Esophagus muscularis mucosa (tissue), 4 donors: ENCODE data around the gene ZNF280A. TPM values are rescaled to one million over a fixed set of nuclear protein-coding genes. Genes with fewer than 3 reads are reported as not detected.

Experiments used
- DNase-seq: peaks from one replicate; pipeline ENCODE4 v3.0.0-alpha.2; 2017; ENCODE audit errors: extremely low spot score
- H3K27ac ChIP-seq, 4 donors: fragments of 200-600 bp; sonication (generic); replicated peaks in 1 of 4; 1 replicate in 3 of 4; 2 replicates in 1 of 4; pipeline ENCODE4 v1.5.1; 2016 to 2019; ENCODE audit warnings: mild to moderate bottlenecking in 1 of 4
- H3K27me3 ChIP-seq, 4 donors: fragments of 200-600 bp; sonication (generic); one replicate each; pipeline versions ENCODE4 v1.5.1 to v1.6.0; 2016 to 2019
- H3K36me3 ChIP-seq, 4 donors: fragments of 200-600 bp; sonication (generic); one replicate each; pipeline ENCODE4 v1.5.1; 2016 to 2019
- H3K4me1 ChIP-seq, 4 donors: fragments of 200-600 bp; sonication (generic); one replicate each; pipeline ENCODE4 v1.5.1; 2016 to 2019
- H3K4me3 ChIP-seq, 4 donors: fragments of 200-600 bp; sonication (generic); 1 replicate in 2 of 4; 2 replicates in 2 of 4; pipeline ENCODE4 v1.5.1; 2016 to 2019; ENCODE audit warnings: mild to moderate bottlenecking in 4 of 4, moderate library complexity in 1 of 4
- H3K9me3 ChIP-seq, 4 donors: fragments of 200-600 bp; sonication (generic); 1 replicate in 3 of 4; 2 replicates in 1 of 4; pipeline ENCODE4 v1.5.1; 2016 to 2019
- EP300 ChIP-seq: sonication (generic); formaldehyde crosslinking; IDR thresholded peaks from one replicate; pipeline ENCODE4 v1.6.1; 2017; ENCODE audit warnings: antibody characterized with exemption
- POLR2A ChIP-seq: fragments of 450-650 bp; IDR thresholded peaks from one replicate; pipeline ENCODE4 v1.6.1; 2017; ENCODE audit warnings: antibody characterized with exemption, moderate library complexity, mild to moderate bottlenecking, low read depth
- POLR2AphosphoS5 ChIP-seq, 2 donors: sonication (generic); formaldehyde crosslinking; IDR thresholded peaks; one replicate each; pipeline ENCODE4 v1.6.1; 2017; ENCODE audit warnings: antibody characterized with exemption in 2 of 2
- WGBS: methylation state at CpG from one replicate; pipeline ENCODE4 v1.1.5; 2018; 5-methylcytosine and 5-hydroxymethylcytosine counted together
- intact Hi-C: fragments of 100-400 bp; cut with DNase I; formaldehyde crosslinking; loops from one replicate; pipeline ENCODE4 v1.15.1; 2023
- total RNA-seq, 4 donors: library from RNA; depleted of rRNA; stranded (reverse); fragments of >200 nt; gene quantifications; one replicate each; pipeline versions ENCODE4 v1.1.0 to v1.2.1, GENCODE V29; 2016
- TF ChIP-seq, protein P1 (sequence below), 3 experiments: fragments of 200-600 bp in 2 of 3; fragments of 450-650 bp in 1 of 3; sonication (generic) in 2 of 3; IDR thresholded peaks; one replicate each; pipeline ENCODE4 v1.5.1; 2017 to 2019; ENCODE audit warnings: antibody characterized with exemption in 3 of 3, mild to moderate bottlenecking in 2 of 3, moderate library complexity in 1 of 3

ZNF280A gene
- total RNA-seq, 4 donors from 2014 or later, result not detected

DNA sequence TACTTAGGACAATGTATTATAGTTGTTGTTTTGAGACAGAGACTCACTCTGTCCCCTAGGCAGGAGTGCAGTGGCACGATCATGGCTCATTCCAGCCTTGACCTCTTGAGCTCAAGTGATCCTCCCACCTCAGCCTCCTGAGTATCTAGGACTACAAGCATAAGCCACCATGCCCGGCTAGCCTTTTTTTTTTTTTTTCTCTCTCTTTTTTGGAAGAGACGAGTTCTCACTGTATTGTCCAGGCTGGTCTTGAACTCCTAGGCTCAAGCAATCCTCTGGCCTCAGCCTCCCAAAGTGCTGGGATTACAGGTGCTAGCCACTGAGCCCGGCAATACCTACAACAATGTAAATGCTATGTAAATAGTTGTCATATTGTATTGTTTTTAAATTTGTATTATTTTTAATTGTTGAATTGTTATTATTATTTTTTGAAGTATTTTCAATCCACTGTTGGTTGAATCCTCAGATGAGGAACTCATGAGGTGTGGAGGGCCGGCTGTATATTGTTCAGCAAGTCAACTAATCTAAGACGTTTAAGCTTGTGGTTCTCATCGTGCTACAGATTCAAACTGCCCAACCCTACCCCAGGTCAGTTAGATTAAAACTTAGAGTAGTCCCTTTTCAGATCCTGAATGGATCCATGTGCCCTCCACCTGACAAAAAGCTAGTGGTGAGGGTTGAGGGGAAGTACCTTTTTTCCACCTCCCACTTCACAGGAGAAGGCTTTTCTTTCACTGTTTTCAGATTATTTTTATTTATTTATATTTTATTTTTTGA lies 11.9 kb upstream of the ZNF280A start:
- no peak overlapping the region for H3K27ac ChIP-seq
- no peak for DNase-seq
- H3K4me3 ChIP-seq, result no peak overlapping the region
- H3K27me3 ChIP-seq, result peaks cover 0 to 28% (median 0%) of the 10 kb centered on the region in 4 donors
- 88% methylated on average over 7 of the region's 7 CpGs for WGBS
- H3K36me3 ChIP-seq, result no peaks in the 10 kb centered on the region
- no peaks in the 10 kb centered on the region for H3K9me3 ChIP-seq
- intact Hi-C loops, result no loop called here
- TF ChIP-seq EP300 (no peak), POLR2AphosphoS5 (IDR thresholded peaks at IDR 0.05) (no peak), POLR2A (no peak)
- TF ChIP-seq, protein P1, sequence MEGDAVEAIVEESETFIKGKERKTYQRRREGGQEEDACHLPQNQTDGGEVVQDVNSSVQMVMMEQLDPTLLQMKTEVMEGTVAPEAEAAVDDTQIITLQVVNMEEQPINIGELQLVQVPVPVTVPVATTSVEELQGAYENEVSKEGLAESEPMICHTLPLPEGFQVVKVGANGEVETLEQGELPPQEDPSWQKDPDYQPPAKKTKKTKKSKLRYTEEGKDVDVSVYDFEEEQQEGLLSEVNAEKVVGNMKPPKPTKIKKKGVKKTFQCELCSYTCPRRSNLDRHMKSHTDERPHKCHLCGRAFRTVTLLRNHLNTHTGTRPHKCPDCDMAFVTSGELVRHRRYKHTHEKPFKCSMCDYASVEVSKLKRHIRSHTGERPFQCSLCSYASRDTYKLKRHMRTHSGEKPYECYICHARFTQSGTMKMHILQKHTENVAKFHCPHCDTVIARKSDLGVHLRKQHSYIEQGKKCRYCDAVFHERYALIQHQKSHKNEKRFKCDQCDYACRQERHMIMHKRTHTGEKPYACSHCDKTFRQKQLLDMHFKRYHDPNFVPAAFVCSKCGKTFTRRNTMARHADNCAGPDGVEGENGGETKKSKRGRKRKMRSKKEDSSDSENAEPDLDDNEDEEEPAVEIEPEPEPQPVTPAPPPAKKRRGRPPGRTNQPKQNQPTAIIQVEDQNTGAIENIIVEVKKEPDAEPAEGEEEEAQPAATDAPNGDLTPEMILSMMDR (IDR thresholded peaks at IDR 0.05), result no peak
- no peaks in the 10 kb centered on the region for H3K4me1 ChIP-seq

DNA sequence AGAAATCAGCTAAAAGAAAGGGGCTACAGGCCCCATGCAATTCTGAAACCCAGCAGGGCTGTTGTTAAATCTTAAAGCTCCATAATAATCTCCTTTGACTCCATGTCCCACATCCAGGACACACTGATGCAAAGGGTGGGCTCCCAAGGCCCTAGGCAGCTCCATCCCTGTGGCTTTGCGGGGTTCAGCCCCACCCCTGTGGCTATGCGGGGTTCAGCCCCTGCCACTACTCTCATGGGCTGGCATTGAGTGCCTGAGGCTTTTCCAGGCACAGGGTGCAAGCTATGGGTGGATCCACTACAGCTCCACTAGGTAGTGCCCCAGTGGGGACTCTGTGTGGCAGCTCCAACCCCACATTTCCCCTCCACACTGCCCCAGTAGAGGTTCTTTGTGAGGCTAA lies 8.7 kb upstream of the ZNF280A start:
- Histone ChIP-seq H3K9me3 (no peaks in the 10 kb centered on the region), H3K27me3 (peaks cover 0 to 31% (median 0%) of the 10 kb centered on the region in 4 donors), H3K4me3 (no peak overlapping the region), H3K27ac (no peak overlapping the region), H3K36me3 (no peaks in the 10 kb centered on the region), H3K4me1 (no peaks in the 10 kb centered on the region)
- TF ChIP-seq, protein P1 (IDR thresholded peaks at IDR 0.05), result no peak
- TF ChIP-seq POLR2A (no peak), POLR2AphosphoS5 (IDR thresholded peaks at IDR 0.05) (no peak), EP300 (no peak)
- DNase-seq, result no peak
- intact Hi-C loops, result no loop called here
- 100% methylated on average over 2 of the region's 2 CpGs for WGBS

DNA sequence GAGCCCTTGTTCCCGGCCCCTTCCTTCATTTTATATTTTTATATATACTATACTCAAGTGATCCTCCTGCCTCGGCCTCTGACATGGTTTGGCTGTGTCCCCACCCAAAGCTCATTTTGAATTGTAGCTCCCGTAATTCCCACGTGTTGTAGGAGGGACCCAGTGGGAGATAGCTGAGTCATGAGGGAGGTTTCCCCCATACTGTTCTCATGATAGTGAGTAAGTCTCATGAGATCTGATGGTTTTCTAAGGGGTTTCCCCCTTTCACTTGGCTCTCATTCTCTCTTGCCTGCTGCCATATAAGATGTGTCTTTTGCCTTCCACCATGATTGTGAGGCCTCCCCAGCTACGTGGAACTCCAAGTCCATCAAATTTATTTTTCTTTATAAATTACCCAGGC lies 7.2 kb upstream of the ZNF280A start:
- no peak overlapping the region for H3K4me3 ChIP-seq
- DNase-seq, result no peak
- 84% methylated on average over 5 of the region's 5 CpGs for WGBS
- peaks cover 0 to 29% (median 0%) of the 10 kb centered on the region in 4 donors for H3K27me3 ChIP-seq
- no peaks in the 10 kb centered on the region for H3K9me3 ChIP-seq
- TF ChIP-seq EP300 (no peak), POLR2AphosphoS5 (IDR thresholded peaks at IDR 0.05) (no peak), POLR2A (no peak)
- TF ChIP-seq, protein P1 (IDR thresholded peaks at IDR 0.05), result no peak
- H3K36me3 ChIP-seq, result no peaks in the 10 kb centered on the region
- H3K4me1 ChIP-seq, result no peaks in the 10 kb centered on the region
- intact Hi-C loops, result no loop called here
- H3K27ac ChIP-seq, result no peak overlapping the region

DNA sequence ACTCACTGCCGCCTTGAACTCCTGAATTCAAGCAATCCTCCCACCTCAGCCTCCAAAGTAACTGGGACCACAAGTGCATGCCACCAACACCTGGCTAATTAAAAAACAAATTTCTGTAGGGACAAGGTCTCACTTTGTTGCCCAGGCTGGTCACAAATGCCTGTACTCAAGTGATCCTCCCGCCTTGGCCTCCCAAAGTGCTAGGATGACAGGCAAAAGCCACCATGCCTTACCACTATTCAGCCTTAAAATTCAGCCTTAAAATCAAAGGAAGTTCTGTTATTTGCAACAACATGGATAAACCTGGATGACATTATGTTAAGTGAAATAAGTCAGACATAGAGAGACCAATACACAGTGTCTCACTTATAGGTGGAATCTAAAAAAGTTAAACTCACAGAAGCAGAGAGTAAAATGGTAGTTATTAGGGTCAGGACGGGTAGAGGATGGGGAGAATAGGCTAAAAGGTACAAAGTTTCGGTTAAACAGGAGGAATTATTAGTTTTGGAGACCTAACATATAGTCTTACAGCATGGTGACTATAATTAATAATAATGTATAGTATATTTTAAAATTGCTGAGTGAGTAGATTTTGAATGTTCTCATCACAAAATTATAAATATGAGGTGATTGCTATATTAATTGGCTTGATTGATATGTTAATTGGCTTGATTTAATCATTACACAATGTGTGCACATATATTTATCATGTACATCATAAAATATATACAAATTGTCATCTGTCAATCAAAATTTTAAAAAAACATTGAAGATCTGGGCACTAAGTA lies 6.2 kb upstream of the ZNF280A start:
- Histone ChIP-seq H3K4me1 (no peaks in the 10 kb centered on the region), H3K36me3 (no peaks in the 10 kb centered on the region), H3K4me3 (no peak overlapping the region), H3K27ac (no peak overlapping the region), H3K9me3 (no peaks in the 10 kb centered on the region), H3K27me3 (peaks cover 0 to 34% (median 0%) of the 10 kb centered on the region in 4 donors)
- TF ChIP-seq POLR2AphosphoS5 (IDR thresholded peaks at IDR 0.05), result no peak
- TF ChIP-seq, protein P1 (IDR thresholded peaks at IDR 0.05), result no peak
- no peak for TF ChIP-seq POLR2A
- no peak for TF ChIP-seq EP300
- 85% methylated on average over 4 of the region's 4 CpGs for WGBS
- no peak for DNase-seq
- intact Hi-C loops, result no loop called here
